ENCODE data around the gene MDC1.

MDC1 gene

DNA sequence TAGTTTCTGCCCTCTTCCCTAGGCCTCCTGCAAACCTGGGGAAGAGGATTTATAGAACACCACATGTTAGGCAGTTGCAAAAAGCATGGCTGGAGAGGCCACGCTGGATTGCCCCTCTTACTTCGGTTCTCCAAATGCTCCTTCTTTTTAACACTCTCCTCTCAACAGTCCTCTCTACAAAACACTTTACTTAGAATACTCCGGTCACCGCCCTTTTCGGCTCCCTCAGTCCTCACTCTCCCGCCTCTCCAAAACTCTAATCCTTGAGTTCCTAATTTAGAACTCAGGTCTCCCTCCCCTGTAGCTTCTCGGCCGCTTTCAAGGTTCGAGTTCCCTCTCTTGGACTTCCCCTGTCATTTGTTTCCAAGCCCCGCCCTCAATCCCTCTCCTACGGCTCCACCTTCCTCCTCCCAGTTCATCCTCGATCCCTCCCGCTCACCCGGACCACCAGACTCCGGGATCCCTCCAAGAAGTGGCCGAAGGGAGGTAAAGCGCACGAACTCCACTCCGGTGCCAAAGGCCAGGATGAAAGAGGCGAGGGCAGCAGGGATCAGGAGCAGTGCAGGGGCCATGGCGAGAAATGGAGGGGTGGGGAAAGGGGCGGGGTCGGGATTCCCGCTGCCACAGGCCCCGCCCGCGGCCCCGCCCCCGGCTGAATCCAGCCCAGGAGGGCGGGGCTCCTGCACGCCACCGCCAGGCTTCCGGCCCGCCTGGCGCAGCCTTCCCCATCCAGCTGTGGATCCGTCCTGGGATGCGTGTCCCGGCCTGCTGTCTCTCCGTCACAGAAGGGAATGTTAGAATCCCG lies 26.5 kb downstream of the MDC1 start, which contains the start of gene NRM:
NRM (minus strand) TSS at position 582 of the 805 bp plus-strand sequence; CDS start at position 572, 10 bp downstream.
- TF ChIP-seq GATA3 (IDR thresholded peaks at IDR 0.05; ENCODE audit: low read depth, low read length) (no peak), GATA2 (IDR thresholded peaks at IDR 0.05; ENCODE audit: low read depth, low read length) (no peak)

DNA sequence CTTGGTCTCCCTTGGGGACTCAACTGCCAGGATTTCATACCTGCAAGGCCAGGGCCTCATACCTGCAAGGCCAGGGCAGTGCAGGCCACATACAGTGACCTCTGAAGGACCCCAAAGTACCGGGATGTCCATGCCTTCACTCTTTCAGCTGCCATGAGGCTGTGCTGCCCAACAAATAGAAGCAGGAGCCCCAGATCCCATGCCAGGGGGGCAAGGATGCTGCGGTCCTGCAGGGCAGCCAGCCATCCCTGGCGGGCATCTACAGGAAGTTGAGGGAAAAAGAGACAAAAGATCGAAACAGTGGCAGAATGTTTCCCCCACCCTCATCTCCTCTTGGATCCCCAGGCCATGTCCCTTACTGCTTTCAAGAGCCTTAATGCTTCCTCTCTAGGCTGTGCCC lies 27.1 kb downstream of the MDC1 start:
- no peak for TF ChIP-seq GATA2 (IDR thresholded peaks at IDR 0.05; ENCODE audit: low read depth, low read length)
- no peak for TF ChIP-seq GATA3 (IDR thresholded peaks at IDR 0.05; ENCODE audit: low read depth, low read length)

DNA sequence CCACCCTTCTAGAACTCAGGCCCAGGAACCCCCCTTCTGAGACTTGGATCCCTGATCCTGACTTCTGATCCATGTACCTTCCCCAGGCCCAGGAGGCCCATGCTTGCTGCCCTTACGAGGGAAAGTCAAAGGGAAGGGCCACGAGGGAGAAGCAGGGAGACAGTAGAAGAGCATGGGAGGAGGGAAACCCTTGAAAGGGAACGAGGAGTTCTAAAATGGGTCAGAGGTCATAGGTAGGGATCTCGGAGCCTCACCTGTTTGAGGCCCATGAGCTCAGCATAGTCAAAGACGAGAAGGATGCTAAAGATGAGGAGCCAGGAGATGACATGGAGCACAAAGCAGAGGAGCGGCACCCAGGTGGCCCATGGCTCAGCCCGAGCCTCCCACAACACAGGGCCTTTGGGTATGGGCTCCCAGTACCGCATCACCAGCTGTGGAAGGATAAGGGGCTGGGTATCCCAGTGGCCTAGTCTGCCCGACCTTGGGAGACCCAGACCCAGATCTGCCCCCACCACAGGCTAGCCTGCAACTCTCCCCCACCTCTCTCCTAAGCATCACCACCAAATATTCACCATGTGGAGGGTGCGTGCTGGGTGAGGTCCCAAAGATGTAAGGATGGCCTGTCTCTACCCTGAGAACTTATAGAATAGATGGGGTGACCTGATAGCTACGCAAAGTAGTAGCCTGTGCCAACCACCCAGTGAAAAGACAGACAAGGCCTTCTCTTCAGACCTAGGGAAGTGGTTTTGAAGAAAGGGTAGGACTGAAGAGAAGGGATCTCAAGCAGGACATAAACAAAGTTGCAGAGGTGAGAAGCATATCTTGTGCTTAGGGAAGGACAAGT lies 27.8 kb downstream of the MDC1 start:
- no peak for TF ChIP-seq GATA3 (IDR thresholded peaks at IDR 0.05; ENCODE audit: low read depth, low read length)
- TF ChIP-seq GATA2 (IDR thresholded peaks at IDR 0.05; ENCODE audit: low read depth, low read length) = no peak

DNA sequence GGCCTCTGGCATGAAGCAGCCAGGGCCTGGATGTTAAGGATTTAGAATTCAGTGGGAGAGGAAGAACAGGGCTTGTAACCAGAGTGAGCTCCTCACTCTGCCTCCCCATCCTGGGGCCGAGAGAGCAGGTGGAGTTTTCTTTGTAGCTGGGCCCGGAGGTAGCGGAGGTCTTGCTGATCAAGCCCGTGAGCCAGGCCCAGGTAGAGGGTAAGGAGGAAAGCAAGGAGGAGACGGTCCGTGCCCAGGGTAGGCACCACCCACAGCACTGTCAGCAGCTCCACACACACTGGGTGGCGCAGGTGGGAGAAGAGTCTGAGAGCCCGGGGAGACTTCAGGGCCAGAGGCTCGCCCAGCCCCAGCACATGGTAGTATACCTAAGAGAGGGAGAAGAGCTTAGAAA lies 28.5 kb downstream of the MDC1 start:
- TF ChIP-seq GATA2 (IDR thresholded peaks at IDR 0.05; ENCODE audit: low read depth, low read length) = no peak
- no peak for TF ChIP-seq GATA3 (IDR thresholded peaks at IDR 0.05; ENCODE audit: low read depth, low read length)

DNA sequence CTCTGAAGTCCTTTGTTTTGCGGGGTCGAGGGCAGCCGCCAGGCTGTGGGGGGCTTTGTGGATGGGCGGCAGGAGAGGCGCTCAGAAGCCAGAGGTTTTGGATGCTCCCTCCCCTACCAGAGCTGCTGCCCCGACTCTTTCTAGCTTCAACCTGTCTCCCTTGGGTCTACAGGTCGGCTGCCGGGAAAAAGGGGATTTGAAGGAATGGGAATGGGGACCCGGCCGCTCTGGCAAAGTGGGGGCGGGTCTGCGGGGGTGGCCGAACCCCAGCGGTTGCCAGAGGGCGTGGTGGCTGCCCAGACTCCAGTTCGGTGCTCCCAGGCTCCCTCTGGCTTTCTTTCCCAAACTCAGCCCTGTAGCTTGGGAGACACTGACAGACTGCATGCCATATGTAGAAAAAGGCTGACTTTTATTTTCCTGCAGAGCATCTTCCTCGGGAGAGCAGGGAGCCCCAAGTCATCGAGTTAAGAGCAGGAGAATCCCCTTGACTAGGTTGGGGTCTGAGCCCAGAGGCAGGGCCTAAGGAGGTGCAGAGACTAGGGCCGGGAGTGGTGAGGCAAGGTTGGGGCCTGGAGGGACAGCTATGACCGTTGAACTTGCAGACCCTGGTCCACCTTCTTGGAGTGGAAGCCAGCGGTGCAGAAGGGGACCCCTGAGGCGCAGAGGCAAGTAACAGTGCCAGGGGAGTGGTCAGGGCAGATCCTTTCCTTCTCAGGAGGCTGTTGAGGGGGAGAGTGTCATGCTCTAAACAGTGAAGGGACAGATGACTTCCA lies 29.2 kb downstream of the MDC1 start:
- TF ChIP-seq GATA3 (IDR thresholded peaks at IDR 0.05; ENCODE audit: low read depth, low read length) (no peak), GATA2 (IDR thresholded peaks at IDR 0.05; ENCODE audit: low read depth, low read length) (no peak)

DNA sequence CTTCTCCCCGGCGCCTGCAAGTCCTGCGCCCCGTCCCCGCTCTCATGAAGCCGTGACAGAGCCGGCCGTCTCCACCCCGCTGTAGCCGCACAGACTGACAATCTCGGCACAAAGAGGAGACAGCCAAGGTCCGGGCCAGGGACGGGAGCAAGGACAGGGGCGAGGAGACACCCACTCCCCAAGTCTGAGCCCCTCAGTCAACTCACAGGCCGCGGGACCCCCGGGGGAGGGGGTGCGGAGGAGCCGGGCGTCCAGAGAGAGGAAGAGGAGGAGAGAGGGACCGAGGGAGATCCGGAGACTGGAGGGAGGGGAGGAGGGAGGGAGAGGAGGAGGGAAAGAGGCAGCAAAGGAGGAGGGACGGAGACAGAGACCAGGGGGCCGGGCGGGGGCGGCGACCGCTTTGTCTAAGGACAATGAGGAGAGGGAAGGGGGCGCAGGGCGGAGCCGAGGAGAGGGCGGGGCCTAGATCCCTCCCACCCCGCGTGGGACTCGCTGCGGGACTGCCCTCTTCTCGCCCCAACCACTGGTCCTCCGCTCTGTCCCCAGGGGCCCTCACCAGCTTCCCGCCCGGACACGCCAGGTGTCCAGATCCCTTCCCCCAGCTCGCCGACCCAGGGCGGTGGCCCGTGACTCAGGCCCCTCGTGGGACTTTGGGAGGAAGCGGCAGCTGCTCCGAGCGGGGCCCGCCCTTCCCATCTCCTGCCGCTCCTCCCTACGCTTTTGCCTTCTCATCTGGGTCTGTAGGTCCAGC lies 30.0 kb downstream of the MDC1 start:
- TF ChIP-seq GATA2 (IDR thresholded peaks at IDR 0.05; ENCODE audit: low read depth, low read length) = no peak
- no peak for TF ChIP-seq GATA3 (IDR thresholded peaks at IDR 0.05; ENCODE audit: low read depth, low read length)

DNA sequence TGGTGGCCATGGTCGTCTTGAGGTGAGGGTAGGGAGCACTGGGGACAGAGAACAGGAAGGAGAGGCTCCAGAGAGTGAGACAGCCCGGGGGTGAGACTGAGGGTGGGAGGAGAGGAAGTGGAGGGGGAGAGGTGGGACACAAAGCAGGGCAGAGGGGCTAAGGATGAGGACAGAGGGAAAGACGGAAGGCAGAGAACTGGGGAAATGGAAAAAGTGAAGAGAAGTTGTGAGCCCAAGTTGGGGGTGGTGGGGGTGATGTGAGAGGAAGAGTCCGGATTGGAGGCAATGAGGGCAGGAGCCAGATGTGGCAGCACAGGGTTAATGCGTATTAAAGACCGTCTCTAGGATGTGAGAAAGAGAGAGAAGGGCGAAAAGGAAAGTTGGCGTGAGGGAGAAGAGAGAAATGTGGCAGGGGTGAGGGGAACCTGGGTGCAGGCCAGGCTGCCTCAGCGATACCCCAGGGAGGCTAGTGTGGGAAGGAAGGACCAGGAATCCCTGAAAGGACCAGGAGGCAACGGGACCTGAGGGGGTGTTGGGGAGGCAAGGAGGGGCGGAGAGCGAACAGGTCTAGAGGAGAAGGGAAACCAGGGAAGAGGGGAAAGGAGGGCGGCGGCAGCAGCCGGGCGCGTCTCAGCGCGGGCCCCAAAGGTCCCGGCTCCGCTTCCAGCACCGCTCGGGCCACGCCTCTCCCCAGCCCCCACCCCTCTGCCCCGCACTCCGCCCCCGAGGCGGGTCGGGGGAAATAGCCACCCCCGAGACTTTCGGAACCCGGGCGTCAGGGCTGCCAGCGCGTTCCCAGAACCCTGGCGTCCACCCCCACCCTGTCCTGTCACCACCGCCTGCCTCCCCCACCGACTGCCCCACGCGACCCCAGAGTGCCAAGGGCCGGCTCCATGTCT lies 30.8 kb downstream of the MDC1 start, which contains the start of gene PPP1R18:
PPP1R18 (minus strand) TSS at position 637 of the 899 bp plus-strand sequence; CDS start at position 10, 627 bp downstream.
- TF ChIP-seq GATA2 (IDR thresholded peaks at IDR 0.05; ENCODE audit: low read depth, low read length) (no peak), GATA3 (IDR thresholded peaks at IDR 0.05; ENCODE audit: low read depth, low read length) (no peak)

DNA sequence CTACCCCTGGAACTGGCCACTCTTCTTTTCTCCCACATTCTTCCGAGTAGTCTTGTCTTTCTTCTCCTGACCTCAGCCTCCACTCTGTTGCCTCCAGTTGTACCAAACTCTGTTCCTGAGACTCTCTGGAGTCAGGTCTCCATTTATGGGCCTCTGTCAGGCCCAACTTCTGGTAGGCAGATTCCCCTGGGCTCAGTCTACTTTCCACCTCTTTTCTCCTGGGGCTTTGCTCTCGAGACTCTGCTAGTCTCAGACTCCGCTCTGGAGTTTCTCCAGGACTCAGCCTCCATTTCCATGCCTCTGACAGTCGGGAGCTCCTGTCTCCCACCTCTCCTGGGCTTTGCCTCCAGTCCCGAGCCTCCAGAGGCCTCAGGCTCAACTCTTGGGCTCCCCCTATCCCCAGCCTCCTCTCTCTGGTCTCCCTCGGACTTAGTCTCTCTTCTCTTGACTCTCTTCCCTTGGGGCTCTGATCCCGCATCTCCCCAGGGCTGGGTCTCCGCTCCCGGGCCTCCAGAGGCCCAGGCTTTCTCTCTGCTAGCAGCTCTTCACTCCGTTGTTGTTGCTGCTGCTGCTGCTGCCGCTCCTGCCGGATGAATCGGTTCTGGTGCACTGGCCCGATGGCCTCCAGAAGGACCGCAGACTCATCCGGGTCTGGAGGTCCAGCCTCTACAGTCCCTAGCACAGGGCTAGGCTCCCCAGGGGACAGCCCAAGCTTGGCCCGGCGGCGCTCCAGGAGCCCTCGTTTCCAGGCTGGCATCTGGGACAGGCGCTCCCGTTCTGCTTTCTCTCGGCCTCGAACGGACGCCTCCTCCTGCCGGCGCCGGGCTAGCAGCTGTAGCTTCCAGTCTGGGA lies 31.7 kb downstream of the MDC1 start:
- TF ChIP-seq GATA3 (IDR thresholded peaks at IDR 0.05; ENCODE audit: low read depth, low read length) (no peak), GATA2 (IDR thresholded peaks at IDR 0.05; ENCODE audit: low read depth, low read length) (no peak)

DNA sequence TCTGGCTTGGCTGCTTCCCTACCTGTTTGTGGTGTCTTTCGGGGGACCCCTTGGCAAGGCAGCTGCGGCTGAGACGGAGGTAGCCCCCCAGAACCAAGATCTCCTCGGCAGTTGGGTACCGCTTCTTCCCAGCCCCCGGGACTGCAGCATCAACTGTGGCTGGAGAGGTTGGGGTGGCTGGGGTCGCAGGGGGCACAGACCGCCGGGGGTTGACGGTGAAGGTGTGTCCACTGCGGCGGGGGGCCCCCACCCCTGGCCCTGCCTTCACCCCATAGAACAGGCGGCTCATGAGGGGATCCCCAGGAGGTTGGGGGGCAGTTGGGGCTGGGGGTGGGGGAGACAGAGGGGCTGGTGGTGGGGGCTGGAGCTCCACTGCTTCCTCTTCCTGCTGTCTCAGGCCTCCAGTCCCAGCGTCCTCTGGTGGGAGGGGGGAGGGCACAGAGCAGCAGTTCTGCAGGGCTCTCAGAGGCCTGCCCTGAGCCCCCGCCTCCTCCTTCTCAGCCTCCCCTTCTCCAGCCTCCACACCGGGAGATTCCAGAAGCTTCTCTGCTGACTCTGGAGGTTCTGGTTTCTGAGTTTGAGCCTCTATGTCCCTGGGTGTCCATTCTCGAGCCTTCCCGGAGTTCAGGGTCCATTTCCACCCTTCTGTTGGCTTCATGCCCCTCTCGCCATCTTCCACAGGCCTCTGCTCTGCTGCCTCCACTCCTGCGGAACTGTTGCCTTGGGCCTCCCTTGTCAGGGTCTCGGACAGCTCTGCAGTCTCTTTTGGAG lies 32.5 kb downstream of the MDC1 start:
- TF ChIP-seq GATA3 (IDR thresholded peaks at IDR 0.05; ENCODE audit: low read depth, low read length) (no peak), GATA2 (IDR thresholded peaks at IDR 0.05; ENCODE audit: low read depth, low read length) (no peak)

DNA sequence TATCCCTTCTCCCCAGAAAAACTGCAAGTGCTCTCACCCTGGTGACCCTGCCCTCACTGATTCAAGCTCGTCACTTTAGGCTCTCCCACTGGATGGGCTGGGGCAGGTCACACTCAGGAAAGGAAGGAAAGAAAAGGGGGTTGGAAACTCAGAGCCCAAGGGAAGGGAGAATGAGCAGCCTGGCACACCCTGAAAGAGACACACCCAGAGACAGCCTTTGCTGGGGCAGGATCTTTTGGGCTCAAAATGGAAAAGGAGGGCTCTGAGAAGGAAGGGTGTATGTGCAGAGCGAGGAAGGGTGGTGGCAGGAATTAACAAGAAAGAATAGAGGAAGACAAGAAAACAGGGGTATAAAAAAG lies 33.1 kb downstream of the MDC1 start:
- TF ChIP-seq GATA2 (IDR thresholded peaks at IDR 0.05; ENCODE audit: low read depth, low read length) (no peak), GATA3 (IDR thresholded peaks at IDR 0.05; ENCODE audit: low read depth, low read length) (no peak)

Measured in SH-SY5Y (cell line).